SK-N-MC (cell line): Measurements from ENCODE around the gene KNCN.

Experiments
- DNase-seq: peaks from one replicate; pipeline ENCODE4 v3.0.0-alpha.2; 2011; ENCODE audit warnings: low read depth, low spot score
- H3K27ac ChIP-seq: fragments of 200-600 bp; sonication (generic); 2 replicates; pipeline ENCODE4 v1.5.1; 2016; ENCODE audit warnings: mixed run types
- H3K36me3 ChIP-seq: fragments of 200-600 bp; sonication (generic); 2 replicates; pipeline ENCODE4 v1.6.1; 2017; ENCODE audit warnings: antibody characterized with exemption, low read length, mixed read lengths; ENCODE audit not compliant: insufficient read depth
- H3K4me3 ChIP-seq: fragments of 200-600 bp; sonication (generic); 2 replicates; pipeline ENCODE4 v1.5.1; 2016
- H3K9ac ChIP-seq: fragments of 200-600 bp; sonication (generic); 2 replicates; pipeline ENCODE4 v1.8.0; 2017; ENCODE audit warnings: mixed run types, mixed read lengths; ENCODE audit not compliant: insufficient read length
- H3K9me3 ChIP-seq: fragments of 200-600 bp; sonication (generic); 2 replicates; pipeline ENCODE4 v1.6.1; 2017; ENCODE audit warnings: low read depth, mild to moderate bottlenecking, antibody characterized with exemption, low read length, moderate library complexity, mixed read lengths
- EZH2 ChIP-seq: fragments of 200-600 bp; sonication (generic); IDR thresholded peaks from one replicate; pipeline ENCODE4 v1.6.1; 2017; ENCODE audit warnings: antibody characterized with exemption
- FOXP2 ChIP-seq: optimal IDR thresholded peaks from 2 replicates; pipeline ENCODE3; 2011; ENCODE audit warnings: mild to moderate bottlenecking, moderate library complexity; ENCODE audit not compliant: insufficient read depth; ENCODE audit errors: extremely low read length, control extremely low read depth
- POLR2AphosphoS5 ChIP-seq: IDR thresholded peaks from 2 replicates; pipeline ENCODE4 v1.6.1; 2012; ENCODE audit warnings: mild to moderate bottlenecking, low read depth, low read length, borderline replicate concordance

The KNCN gene

GRCh38 chr1:46543761-46544560 is 7.5 kb downstream of the KNCN start:
- no peak overlapping the region for H3K9ac ChIP-seq
- H3K27ac ChIP-seq, result no peak overlapping the region
- TF ChIP-seq EZH2, result no peak
- TF ChIP-seq POLR2AphosphoS5, result no peak
- TF ChIP-seq FOXP2, result no peak
- no peak for DNase-seq
- no peaks in the 10 kb centered on the region for H3K36me3 ChIP-seq
- H3K4me3 ChIP-seq, result no peak overlapping the region
- no peaks in the 10 kb centered on the region for H3K9me3 ChIP-seq

- Histone ChIP-seq H3K9me3 (no peaks in the 10 kb centered on the region), H3K4me3 (no peak overlapping the region), H3K36me3 (no peaks in the 10 kb centered on the region), H3K9ac (no peak overlapping the region), H3K27ac (no peak overlapping the region)
- TF ChIP-seq FOXP2 (no peak), EZH2 (no peak), POLR2AphosphoS5 (no peak)
- no peak for DNase-seq
These were observed 8.1 kb downstream of the KNCN start for GRCh38 chr1:46543382-46543760.

GRCh38 chr1:46539972-46540371 is 11.5 kb downstream of the KNCN start:
- Histone ChIP-seq H3K36me3 (no peaks in the 10 kb centered on the region), H3K9ac (no peak overlapping the region), H3K4me3 (no peak overlapping the region), H3K9me3 (no peaks in the 10 kb centered on the region), H3K27ac (no peak overlapping the region)
- DNase-seq, result no peak
- no peak for TF ChIP-seq POLR2AphosphoS5
- no peak for TF ChIP-seq EZH2
- no peak for TF ChIP-seq FOXP2

GRCh38 chr1:46538147-46538546 is 13.3 kb downstream of the KNCN start:
- H3K36me3 ChIP-seq, result no peaks in the 10 kb centered on the region
- H3K4me3 ChIP-seq, result no peak overlapping the region
- no peak overlapping the region for H3K9ac ChIP-seq
- no peak for DNase-seq
- TF ChIP-seq FOXP2 (no peak), POLR2AphosphoS5 (no peak), EZH2 (no peak)
- H3K9me3 ChIP-seq, result no peaks in the 10 kb centered on the region
- no peak overlapping the region for H3K27ac ChIP-seq

- Histone ChIP-seq H3K27ac (no peak overlapping the region), H3K9ac (no peak overlapping the region), H3K4me3 (no peak overlapping the region), H3K9me3 (no peaks in the 10 kb centered on the region), H3K36me3 (no peaks in the 10 kb centered on the region)
- no peak for TF ChIP-seq EZH2
- TF ChIP-seq FOXP2, result no peak
- TF ChIP-seq POLR2AphosphoS5, result no peak
- DNase-seq, result no peak
These were observed 13.8 kb downstream of the KNCN start for GRCh38 chr1:46537651-46538050.

- no peak for TF ChIP-seq FOXP2
- TF ChIP-seq POLR2AphosphoS5, result no peak
- no peaks in the 10 kb centered on the region for H3K36me3 ChIP-seq
- no peak overlapping the region for H3K4me3 ChIP-seq
- H3K9me3 ChIP-seq, result no peaks in the 10 kb centered on the region
- DNase-seq, result no peak
- H3K9ac ChIP-seq, result no peak overlapping the region
- H3K27ac ChIP-seq, result no peak overlapping the region
These were observed 14.9 kb downstream of the KNCN start for GRCh38 chr1:46536527-46536926.

GRCh38 chr1:46535063-46535462 is 16.4 kb downstream of the KNCN start:
- H3K36me3 ChIP-seq, result no peaks in the 10 kb centered on the region
- H3K9ac ChIP-seq, result no peak overlapping the region
- no peak for DNase-seq

GRCh38 chr1:46533179-46533864 is 18.1 kb downstream of the KNCN start:
- no peak for DNase-seq
- Histone ChIP-seq H3K4me3 (no peak overlapping the region), H3K9me3 (no peaks in the 10 kb centered on the region), H3K9ac (no peak overlapping the region), H3K36me3 (no peaks in the 10 kb centered on the region), H3K27ac (no peak overlapping the region)
- TF ChIP-seq FOXP2 (no peak), POLR2AphosphoS5 (no peak), EZH2 (no peak)

More at GRCh38 chr1:46535063-46535462, 16.4 kb downstream of the KNCN start:
- no peak overlapping the region for H3K27ac ChIP-seq
- no peaks in the 10 kb centered on the region for H3K9me3 ChIP-seq
- no peak for TF ChIP-seq FOXP2
- no peak for TF ChIP-seq POLR2AphosphoS5
- TF ChIP-seq EZH2, result no peak
- no peak overlapping the region for H3K4me3 ChIP-seq
